CD8-positive, alpha-beta memory T cell (primary cell): Measurements from ENCODE around the gene DTNBP1. TPM values are rescaled to one million over a fixed set of nuclear protein-coding genes. Genes with fewer than 3 reads are reported as not detected.

ENCODE experiments used
- CTCF ChIA-PET: fragments of 350-600 bp; sonication (Branson Sonifier 250); formaldehyde crosslinking; loops from one replicate; lab custom pipeline; 2021; ENCODE audit warnings: antibody characterized with exemption; lab: Charles Lee
- POLR2A ChIA-PET: fragments of 350-600 bp; sonication (Branson Sonifier 250); formaldehyde crosslinking; loops from one replicate; lab custom pipeline; 2021; ENCODE audit warnings: antibody characterized with exemption; lab: Charles Lee
- DNase-seq, 5 donors: peaks; one replicate each; pipeline versions ENCODE4 v3.0.0 to v3.0.0-alpha.2; 2020 to 2022; ENCODE audit warnings: mixed read lengths in 1 of 5
- H3K27ac ChIP-seq: one replicate; pipeline ENCODE4 v1.7.0; 2013; ENCODE audit warnings: low read depth, mild to moderate bottlenecking, low read length, moderate library complexity
- H3K27me3 ChIP-seq: 2 replicates; pipeline ENCODE4 v1.7.0; 2013; ENCODE audit warnings: low read length, mild to moderate bottlenecking; ENCODE audit not compliant: insufficient read depth, poor library complexity, severe bottlenecking
- H3K36me3 ChIP-seq: 2 replicates; pipeline ENCODE4 v1.7.0; 2013; ENCODE audit warnings: mild to moderate bottlenecking, low read length, moderate library complexity; ENCODE audit not compliant: insufficient read depth
- H3K4me1 ChIP-seq: 2 replicates; pipeline ENCODE4 v1.7.0; 2013; ENCODE audit warnings: mild to moderate bottlenecking, low read length, moderate library complexity; ENCODE audit not compliant: insufficient read depth
- H3K4me3 ChIP-seq: 2 replicates; pipeline ENCODE4 v1.7.0; 2013; ENCODE audit warnings: mild to moderate bottlenecking, low read length
- H3K9me3 ChIP-seq: 2 replicates; pipeline ENCODE4 v1.7.0; 2013; ENCODE audit warnings: mild to moderate bottlenecking, low read length
- H3K27ac Mint-ChIP-seq, 8 donors: one replicate each; pipeline ENCODE4 v1.8.0; 2020 to 2021; ENCODE audit warnings: mixed read lengths in 8 of 8, mild to moderate bottlenecking in 6 of 8, inconsistent platforms in 3 of 8, moderate library complexity in 3 of 8
- H3K27me3 Mint-ChIP-seq, 2 donors: one replicate each; pipeline ENCODE4 v1.8.0; 2020 to 2021; ENCODE audit warnings: mixed read lengths in 2 of 2, mild to moderate bottlenecking in 1 of 2, moderate library complexity in 1 of 2
- H3K36me3 Mint-ChIP-seq, 3 donors: one replicate each; pipeline ENCODE4 v1.8.0; 2020 to 2021; ENCODE audit warnings: mixed read lengths in 3 of 3, inconsistent platforms in 1 of 3, mild to moderate bottlenecking in 1 of 3
- H3K4me1 Mint-ChIP-seq, 3 donors: one replicate each; pipeline ENCODE4 v1.8.0; 2020 to 2021; ENCODE audit warnings: mixed read lengths in 3 of 3, inconsistent platforms in 1 of 3, mild to moderate bottlenecking in 1 of 3
- H3K4me3 Mint-ChIP-seq, 7 donors: one replicate each; pipeline ENCODE4 v1.8.0; 2020 to 2021; ENCODE audit warnings: mixed read lengths in 7 of 7, mild to moderate bottlenecking in 6 of 7, moderate library complexity in 4 of 7, inconsistent platforms in 2 of 7
- H3K9me3 Mint-ChIP-seq, 5 donors: one replicate each; pipeline ENCODE4 v1.8.0; 2020 to 2022; ENCODE audit warnings: mixed read lengths in 5 of 5, mild to moderate bottlenecking in 3 of 5, moderate library complexity in 2 of 5, inconsistent platforms in 1 of 5
- polyA plus RNA-seq: library from polyadenylated mRNA; unstranded; fragments of 300-500 nt; fragmentation: Illumina TruSeq; gene quantifications from one replicate; pipeline ENCODE4 v1.2.3, GENCODE V29; 2021
- total RNA-seq, 2 experiments: library from RNA; stranded (reverse); gene quantifications; one replicate each; pipeline ENCODE4 v1.2.3, GENCODE V29; 2021

DTNBP1 gene
- total and polyA plus RNA-seq, 3 experiments from 2014 or later, result 14.6 to 37.3 (median 15.5) TPM

DNA sequence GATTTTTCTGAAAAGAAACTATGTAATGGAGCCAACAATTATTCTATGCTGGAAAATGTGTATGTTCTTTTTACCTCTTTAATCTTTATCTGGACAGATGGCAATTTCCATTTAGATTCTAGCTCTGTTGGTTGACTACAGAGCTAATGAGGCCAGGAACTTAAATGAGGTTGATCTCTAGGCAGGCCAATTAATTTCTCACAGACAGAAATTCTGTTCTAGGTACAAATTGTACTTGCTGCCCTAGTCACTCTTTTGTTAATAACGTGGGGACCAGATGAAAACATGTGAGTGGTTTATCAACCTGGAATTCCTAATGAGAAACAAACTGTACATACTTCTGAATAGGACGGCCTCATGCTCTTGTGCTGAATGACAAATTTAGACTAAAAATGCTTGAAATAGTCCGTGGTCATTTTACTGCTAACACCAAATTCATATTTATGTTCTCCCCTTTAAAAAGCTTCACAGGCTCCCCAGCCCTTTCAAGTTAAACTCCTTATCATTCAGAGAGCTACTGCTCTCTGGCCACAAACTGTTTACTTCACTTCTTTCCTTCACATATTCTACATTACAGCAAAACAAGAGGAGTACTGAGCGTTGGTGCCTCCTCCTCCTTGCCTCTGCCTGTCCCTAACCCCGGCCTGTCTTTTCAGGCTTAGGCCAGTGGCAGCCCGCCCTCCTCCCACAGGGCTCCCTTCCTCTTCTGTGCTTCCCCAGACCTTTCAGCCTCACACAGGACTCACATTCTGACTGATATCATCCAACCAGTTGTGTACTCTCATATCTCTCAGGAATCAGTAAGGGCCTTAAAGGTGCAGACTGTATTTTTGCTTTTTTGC is 41.4 kb downstream of the DTNBP1 start:
- Mint-ChIP-seq H3K4me1 (peaks cover 19 to 52% (median 41%) of the 10 kb centered on the region in 3 donors), H3K9me3 (no peaks in the 10 kb centered on the region), H3K27ac (peak overlapping the region in 4 of 8 donors; percentile 2 to 35 (median 16)), H3K27me3 (no peaks in the 10 kb centered on the region), H3K36me3 (peaks cover 0 to 14% (median 3%) of the 10 kb centered on the region in 3 donors), H3K4me3 (no peak overlapping the region)
- CTCF ChIA-PET, result interaction anchor here (1.0 kb wide), 1 partner anchor 12 kb away, joined by 3 read pairs; no protein-coding TSS in a partner anchor
- peaks cover 12% of the 10 kb centered on the region for H3K4me1 ChIP-seq
- no peak overlapping the region for H3K4me3 ChIP-seq
- H3K27me3 ChIP-seq, result no peaks in the 10 kb centered on the region
- H3K36me3 ChIP-seq, result peaks cover 4% of the 10 kb centered on the region
- peak overlapping the region; percentile 36 for H3K27ac ChIP-seq
- DNase-seq, result no peak
- H3K9me3 ChIP-seq, result no peaks in the 10 kb centered on the region
- POLR2A ChIA-PET, result no interaction called here

DNA sequence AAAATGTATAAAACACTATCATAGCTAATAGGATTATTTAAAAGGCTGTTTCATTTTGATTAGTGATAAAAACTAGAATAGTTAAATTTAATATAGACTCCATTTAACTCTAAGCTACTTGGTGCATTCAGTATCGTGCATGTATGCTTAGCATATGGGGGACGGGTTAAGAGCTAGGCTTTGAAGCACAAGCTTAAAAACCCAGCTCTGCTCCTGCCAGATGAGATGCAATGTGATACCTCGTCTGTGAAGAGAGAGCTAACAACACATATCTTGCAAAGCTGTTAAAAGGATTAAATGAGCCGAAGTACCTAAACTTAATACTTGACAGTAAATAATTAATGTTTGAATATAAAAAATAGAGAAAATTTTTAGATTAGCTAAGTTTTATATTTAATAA is 42.2 kb downstream of the DTNBP1 start:
- Histone ChIP-seq H3K9me3 (no peaks in the 10 kb centered on the region), H3K27ac (peak overlapping the region; percentile 12), H3K4me3 (no peak overlapping the region), H3K4me1 (peaks cover 8% of the 10 kb centered on the region), H3K36me3 (peaks cover 4% of the 10 kb centered on the region), H3K27me3 (no peaks in the 10 kb centered on the region)
- H3K27ac Mint-ChIP-seq, result no peak overlapping the region
- ChIA-PET CTCF (interaction anchor here (0.8 to 1.0 kb wide), 2 partner anchors 11 to 586 kb away, joined by 3 read pairs; no protein-coding TSS in a partner anchor), POLR2A (no interaction called here)
- H3K4me3 Mint-ChIP-seq, result no peak overlapping the region
- peaks cover 20 to 53% (median 42%) of the 10 kb centered on the region in 3 donors for H3K4me1 Mint-ChIP-seq
- H3K36me3 Mint-ChIP-seq, result peaks cover 0 to 7% (median 3%) of the 10 kb centered on the region in 3 donors
- no peaks in the 10 kb centered on the region for H3K27me3 Mint-ChIP-seq
- no peaks in the 10 kb centered on the region for H3K9me3 Mint-ChIP-seq
- DNase-seq, result no peak

DNA sequence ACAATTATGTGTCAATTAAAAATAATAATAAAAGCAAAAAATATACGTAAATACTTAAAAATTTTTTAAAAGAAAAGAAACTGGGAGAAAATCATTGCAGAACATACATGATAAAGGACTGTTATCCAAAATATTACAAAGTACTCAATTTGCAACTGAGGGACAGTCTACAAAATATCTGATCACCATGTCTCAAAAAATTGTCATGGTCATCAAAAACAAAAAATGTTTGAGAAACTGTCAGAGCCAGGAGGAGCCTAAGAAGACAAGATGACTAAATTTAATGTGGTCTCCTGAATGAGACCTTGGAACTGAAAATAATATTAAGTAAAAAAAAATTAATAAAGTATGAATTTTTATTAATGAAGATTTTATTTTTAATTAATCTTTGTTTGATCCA is 43.5 kb downstream of the DTNBP1 start:
- no peak for DNase-seq
- H3K27ac ChIP-seq, result no peak overlapping the region
- ChIA-PET CTCF (interaction anchor here (1.4 kb wide), 1 partner anchor 8 kb away, joined by 3 read pairs; no protein-coding TSS in a partner anchor), POLR2A (no interaction called here)
- no peak overlapping the region for H3K27ac Mint-ChIP-seq
- H3K36me3 Mint-ChIP-seq, result peaks cover 0 to 14% (median 12%) of the 10 kb centered on the region in 3 donors
- H3K4me3 ChIP-seq, result no peak overlapping the region
- H3K9me3 ChIP-seq, result no peaks in the 10 kb centered on the region
- peaks cover 8% of the 10 kb centered on the region for H3K4me1 ChIP-seq
- no peaks in the 10 kb centered on the region for H3K9me3 Mint-ChIP-seq
- H3K36me3 ChIP-seq, result peaks cover 4% of the 10 kb centered on the region
- no peaks in the 10 kb centered on the region for H3K27me3 ChIP-seq
- peaks cover 0 to 1% of the 10 kb centered on the region in 2 donors for H3K27me3 Mint-ChIP-seq
- peaks cover 23 to 49% (median 38%) of the 10 kb centered on the region in 3 donors for H3K4me1 Mint-ChIP-seq
- no peak overlapping the region for H3K4me3 Mint-ChIP-seq

- CTCF ChIA-PET, result interaction anchor here (1.4 kb wide), 1 partner anchor 7 kb away, joined by 3 read pairs; no protein-coding TSS in a partner anchor
- no peak for DNase-seq
- Mint-ChIP-seq H3K9me3 (no peaks in the 10 kb centered on the region), H3K4me3 (no peak overlapping the region), H3K4me1 (peaks cover 27 to 47% (median 38%) of the 10 kb centered on the region in 3 donors), H3K36me3 (peaks cover 0 to 20% (median 16%) of the 10 kb centered on the region in 3 donors), H3K27ac (no peak overlapping the region), H3K27me3 (peaks cover 0 to 1% of the 10 kb centered on the region in 2 donors)
- H3K4me1 ChIP-seq, result peaks cover 6% of the 10 kb centered on the region
- H3K4me3 ChIP-seq, result no peak overlapping the region
- H3K36me3 ChIP-seq, result peaks cover under 1% of the 10 kb centered on the region
- H3K9me3 ChIP-seq, result no peaks in the 10 kb centered on the region
- no peak overlapping the region for H3K27ac ChIP-seq
- POLR2A ChIA-PET, result no interaction called here
- no peaks in the 10 kb centered on the region for H3K27me3 ChIP-seq
Observed at GRCh38 chr6:15618685-15619084, 44.1 kb downstream of the DTNBP1 start.

- ChIA-PET POLR2A (no interaction called here), CTCF (no interaction called here)
- H3K27me3 Mint-ChIP-seq, result peaks cover 0 to 1% of the 10 kb centered on the region in 2 donors
- no peaks in the 10 kb centered on the region for H3K36me3 ChIP-seq
- no peak for DNase-seq
- H3K4me3 Mint-ChIP-seq, result no peak overlapping the region
- H3K4me1 ChIP-seq, result no peaks in the 10 kb centered on the region
- no peaks in the 10 kb centered on the region for H3K27me3 ChIP-seq
- H3K27ac ChIP-seq, result no peak overlapping the region
- H3K4me1 Mint-ChIP-seq, result peaks cover 31 to 45% (median 44%) of the 10 kb centered on the region in 3 donors
- no peak overlapping the region for H3K4me3 ChIP-seq
- no peaks in the 10 kb centered on the region for H3K9me3 ChIP-seq
- H3K36me3 Mint-ChIP-seq, result peaks cover 5 to 36% (median 21%) of the 10 kb centered on the region in 3 donors
- H3K9me3 Mint-ChIP-seq, result no peaks in the 10 kb centered on the region
- no peak overlapping the region for H3K27ac Mint-ChIP-seq
Observed at GRCh38 chr6:15616261-15616660, 46.6 kb downstream of the DTNBP1 start.

DNA sequence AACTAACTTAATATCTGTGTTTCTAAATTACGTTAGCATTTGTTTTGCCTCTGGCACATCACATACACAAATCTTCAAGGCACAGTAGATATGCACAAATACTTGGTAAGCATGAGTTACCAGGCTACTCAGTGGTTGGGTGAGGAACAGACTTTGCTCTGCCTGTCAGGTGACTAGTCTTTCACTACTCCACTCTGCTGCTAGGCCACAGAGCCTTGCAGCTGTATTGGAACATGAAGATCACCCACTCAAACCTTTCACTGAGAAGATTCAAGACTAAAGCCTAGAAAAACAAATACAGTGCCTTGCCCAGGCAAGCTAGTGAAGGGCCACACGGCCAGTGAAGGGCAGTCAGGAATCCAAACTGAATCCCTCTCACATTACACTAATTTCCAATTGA is 47.0 kb downstream of the DTNBP1 start:
- Histone ChIP-seq H3K4me3 (no peak overlapping the region), H3K36me3 (no peaks in the 10 kb centered on the region), H3K4me1 (no peaks in the 10 kb centered on the region), H3K9me3 (no peaks in the 10 kb centered on the region), H3K27me3 (no peaks in the 10 kb centered on the region), H3K27ac (no peak overlapping the region)
- CTCF ChIA-PET, result no interaction called here
- Mint-ChIP-seq H3K4me1 (peaks cover 31 to 45% (median 42%) of the 10 kb centered on the region in 3 donors), H3K27ac (no peak overlapping the region), H3K27me3 (peaks cover 0 to 1% of the 10 kb centered on the region in 2 donors), H3K36me3 (peaks cover 5 to 38% (median 21%) of the 10 kb centered on the region in 3 donors), H3K9me3 (no peaks in the 10 kb centered on the region), H3K4me3 (no peak overlapping the region)
- POLR2A ChIA-PET, result no interaction called here
- DNase-seq, result no peak

DNA sequence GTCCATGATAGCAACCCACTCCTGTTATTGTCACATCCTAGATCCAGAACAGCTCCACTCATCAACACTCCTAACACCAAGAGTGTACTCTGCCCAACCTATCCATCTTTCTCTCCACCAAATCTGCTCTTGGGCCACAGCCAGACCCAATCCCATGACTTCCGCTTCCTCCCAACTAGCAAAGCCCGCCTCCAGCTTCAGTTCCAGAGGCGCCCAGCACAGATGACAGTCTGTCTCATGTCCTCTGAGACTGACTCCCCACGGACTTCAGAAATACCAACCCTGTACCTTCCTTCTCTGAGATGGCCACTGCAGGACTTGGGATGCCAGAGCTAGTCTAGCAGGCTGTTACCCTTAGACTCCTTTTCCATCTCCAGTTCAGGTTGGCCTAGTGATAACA is 48.6 kb downstream of the DTNBP1 start:
- H3K4me3 Mint-ChIP-seq, result no peak overlapping the region

GRCh38 chr6:15608396-15608795 is 54.4 kb downstream of the DTNBP1 start:
- no peak for DNase-seq
- H3K9me3 Mint-ChIP-seq, result no peaks in the 10 kb centered on the region
- Histone ChIP-seq H3K9me3 (no peaks in the 10 kb centered on the region), H3K27me3 (no peaks in the 10 kb centered on the region), H3K27ac (no peak overlapping the region), H3K4me1 (no peaks in the 10 kb centered on the region), H3K4me3 (no peak overlapping the region), H3K36me3 (no peaks in the 10 kb centered on the region)
- H3K27ac Mint-ChIP-seq, result no peak overlapping the region
- H3K36me3 Mint-ChIP-seq, result peaks cover 5 to 56% (median 22%) of the 10 kb centered on the region in 3 donors
- no peaks in the 10 kb centered on the region for H3K27me3 Mint-ChIP-seq
- ChIA-PET CTCF (no interaction called here), POLR2A (no interaction called here)
- H3K4me1 Mint-ChIP-seq, result peaks cover 9 to 23% (median 15%) of the 10 kb centered on the region in 3 donors
- H3K4me3 Mint-ChIP-seq, result no peak overlapping the region

More for the DNA sequence above, 48.6 kb downstream of the DTNBP1 start:
- no peak overlapping the region for H3K27ac Mint-ChIP-seq
- H3K27ac ChIP-seq, result no peak overlapping the region
- peaks cover 5 to 51% (median 25%) of the 10 kb centered on the region in 3 donors for H3K36me3 Mint-ChIP-seq
- no peaks in the 10 kb centered on the region for H3K9me3 ChIP-seq
- no peaks in the 10 kb centered on the region for H3K4me1 ChIP-seq
- no peak overlapping the region for H3K4me3 ChIP-seq
- CTCF ChIA-PET, result interaction anchor here (2.7 kb wide), 1 partner anchor 10 kb away, joined by 7 read pairs; no protein-coding TSS in a partner anchor
- no peaks in the 10 kb centered on the region for H3K36me3 ChIP-seq
- no peak for DNase-seq
- no peaks in the 10 kb centered on the region for H3K9me3 Mint-ChIP-seq
- no peaks in the 10 kb centered on the region for H3K27me3 ChIP-seq
- H3K4me1 Mint-ChIP-seq, result peaks cover 31 to 45% (median 42%) of the 10 kb centered on the region in 3 donors
- H3K27me3 Mint-ChIP-seq, result peaks cover 0 to 1% of the 10 kb centered on the region in 2 donors
- POLR2A ChIA-PET, result no interaction called here
